GM12874 (cell line): ENCODE data around the gene PANX2.

Experiments
- TF ChIP-seq, protein P1 (sequence below): IDR thresholded peaks from 2 replicates; pipeline ENCODE4 v1.5.1; 2011; ENCODE audit warnings: low read depth, mild to moderate bottlenecking, control low read depth, low read length, moderate library complexity; ENCODE audit not compliant: insufficient read depth

The PANX2 gene

DNA sequence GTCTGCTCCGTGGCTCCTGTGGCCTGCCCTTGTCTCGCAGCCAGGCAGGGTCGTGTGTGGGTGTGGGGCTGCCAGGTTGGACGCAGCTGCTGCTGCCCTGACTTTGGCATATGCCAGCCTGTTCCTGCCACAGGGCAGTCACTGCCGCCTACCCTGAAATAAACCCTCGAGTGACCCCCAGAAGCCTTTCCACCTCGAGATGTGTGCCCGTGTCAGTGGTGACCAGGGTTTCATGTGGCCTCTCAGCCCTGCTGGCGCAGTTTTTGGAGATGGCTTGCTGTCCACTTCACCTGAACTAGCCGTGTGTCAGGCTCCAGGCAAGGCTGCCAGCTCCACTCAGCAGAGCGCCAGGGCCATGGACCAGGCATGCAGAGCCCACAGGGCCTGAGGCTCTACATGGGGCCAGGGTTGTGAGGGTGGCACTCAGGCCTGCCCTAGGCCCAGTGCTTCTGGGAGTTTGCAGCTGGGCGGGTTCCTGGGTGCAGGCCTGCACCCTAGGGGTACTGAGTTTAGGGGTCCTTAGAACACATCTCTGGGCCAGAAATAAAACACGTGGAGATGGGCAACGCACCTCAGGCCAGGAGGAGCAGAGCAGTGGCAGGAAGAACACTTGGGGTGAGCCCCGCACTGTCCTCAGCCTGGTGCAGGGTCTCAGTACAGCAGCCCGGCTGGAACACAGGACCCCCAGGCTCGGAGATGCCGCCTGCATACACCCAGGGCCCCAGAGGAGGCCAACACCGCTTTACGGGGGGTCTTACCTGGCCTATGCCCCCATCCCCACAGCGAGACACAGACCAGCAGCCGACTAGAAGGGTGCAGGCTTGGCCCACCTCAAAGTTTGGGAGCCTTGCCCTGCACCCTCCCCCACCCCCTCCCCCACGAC lies 8.8 kb upstream of the PANX2 start:
- TF ChIP-seq, protein P1, sequence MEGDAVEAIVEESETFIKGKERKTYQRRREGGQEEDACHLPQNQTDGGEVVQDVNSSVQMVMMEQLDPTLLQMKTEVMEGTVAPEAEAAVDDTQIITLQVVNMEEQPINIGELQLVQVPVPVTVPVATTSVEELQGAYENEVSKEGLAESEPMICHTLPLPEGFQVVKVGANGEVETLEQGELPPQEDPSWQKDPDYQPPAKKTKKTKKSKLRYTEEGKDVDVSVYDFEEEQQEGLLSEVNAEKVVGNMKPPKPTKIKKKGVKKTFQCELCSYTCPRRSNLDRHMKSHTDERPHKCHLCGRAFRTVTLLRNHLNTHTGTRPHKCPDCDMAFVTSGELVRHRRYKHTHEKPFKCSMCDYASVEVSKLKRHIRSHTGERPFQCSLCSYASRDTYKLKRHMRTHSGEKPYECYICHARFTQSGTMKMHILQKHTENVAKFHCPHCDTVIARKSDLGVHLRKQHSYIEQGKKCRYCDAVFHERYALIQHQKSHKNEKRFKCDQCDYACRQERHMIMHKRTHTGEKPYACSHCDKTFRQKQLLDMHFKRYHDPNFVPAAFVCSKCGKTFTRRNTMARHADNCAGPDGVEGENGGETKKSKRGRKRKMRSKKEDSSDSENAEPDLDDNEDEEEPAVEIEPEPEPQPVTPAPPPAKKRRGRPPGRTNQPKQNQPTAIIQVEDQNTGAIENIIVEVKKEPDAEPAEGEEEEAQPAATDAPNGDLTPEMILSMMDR: no peak

DNA sequence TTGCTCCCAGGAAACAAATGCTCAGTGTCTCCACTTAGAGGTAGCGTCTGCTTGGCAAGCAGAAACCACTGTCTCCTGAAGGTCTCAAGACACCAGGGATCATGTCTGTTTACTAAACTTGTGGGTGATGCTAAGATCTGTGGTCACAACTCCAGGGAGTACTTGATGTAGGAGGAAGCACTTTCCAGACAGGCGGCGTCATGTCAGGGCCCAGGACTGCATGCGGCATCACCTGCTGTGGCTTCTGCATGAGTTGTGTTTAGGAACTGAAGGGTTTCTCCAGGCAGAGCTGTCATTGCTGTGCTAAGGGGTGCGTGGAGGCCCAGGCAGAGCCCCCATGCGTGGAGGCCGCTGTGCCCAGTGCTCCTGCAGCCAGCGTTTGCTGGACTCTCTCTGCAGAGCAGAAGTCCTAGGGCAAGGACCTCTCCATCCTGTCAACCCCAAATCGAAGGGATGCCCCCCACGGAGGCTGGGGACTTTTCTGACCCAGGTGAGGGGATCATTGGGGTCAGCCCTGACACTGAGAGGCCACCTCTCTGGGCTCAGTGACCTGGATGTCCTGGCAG lies 8.1 kb upstream of the PANX2 start:
- TF ChIP-seq, protein P1: no peak

DNA sequence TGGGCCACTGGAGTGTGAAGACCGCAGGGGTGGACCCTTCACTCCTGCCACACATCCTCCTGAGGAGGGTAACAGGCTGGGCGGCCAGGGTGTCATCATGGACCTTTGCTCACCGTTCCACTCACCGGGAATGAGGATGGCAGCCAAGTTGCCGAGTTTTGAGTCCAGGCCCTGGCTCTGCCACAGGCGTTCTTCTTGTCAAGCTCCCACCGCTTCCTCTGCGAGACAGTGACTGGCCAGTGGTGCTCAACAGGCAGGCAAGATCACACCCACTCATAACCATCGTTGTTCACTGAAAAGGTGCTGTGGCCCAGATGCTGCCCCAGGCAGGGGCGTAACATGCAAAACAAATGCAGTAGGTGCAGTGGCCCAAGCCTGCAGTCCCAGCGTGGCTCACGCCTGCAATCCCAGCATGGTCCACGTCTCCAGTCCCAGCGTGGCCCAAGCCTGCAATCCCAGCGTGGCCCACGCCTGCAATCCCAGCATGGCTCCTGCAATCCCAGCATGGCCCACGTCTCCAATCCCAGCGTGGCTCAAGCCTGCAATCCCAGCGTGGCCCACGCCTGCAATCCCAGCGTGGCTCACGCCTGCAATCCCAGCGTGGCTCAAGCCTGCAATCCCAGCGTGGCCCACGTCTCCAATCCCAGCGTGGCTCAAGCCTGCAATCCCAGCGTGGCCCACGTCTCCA lies 5.0 kb upstream of the PANX2 start:
- TF ChIP-seq, protein P1: no peak

DNA sequence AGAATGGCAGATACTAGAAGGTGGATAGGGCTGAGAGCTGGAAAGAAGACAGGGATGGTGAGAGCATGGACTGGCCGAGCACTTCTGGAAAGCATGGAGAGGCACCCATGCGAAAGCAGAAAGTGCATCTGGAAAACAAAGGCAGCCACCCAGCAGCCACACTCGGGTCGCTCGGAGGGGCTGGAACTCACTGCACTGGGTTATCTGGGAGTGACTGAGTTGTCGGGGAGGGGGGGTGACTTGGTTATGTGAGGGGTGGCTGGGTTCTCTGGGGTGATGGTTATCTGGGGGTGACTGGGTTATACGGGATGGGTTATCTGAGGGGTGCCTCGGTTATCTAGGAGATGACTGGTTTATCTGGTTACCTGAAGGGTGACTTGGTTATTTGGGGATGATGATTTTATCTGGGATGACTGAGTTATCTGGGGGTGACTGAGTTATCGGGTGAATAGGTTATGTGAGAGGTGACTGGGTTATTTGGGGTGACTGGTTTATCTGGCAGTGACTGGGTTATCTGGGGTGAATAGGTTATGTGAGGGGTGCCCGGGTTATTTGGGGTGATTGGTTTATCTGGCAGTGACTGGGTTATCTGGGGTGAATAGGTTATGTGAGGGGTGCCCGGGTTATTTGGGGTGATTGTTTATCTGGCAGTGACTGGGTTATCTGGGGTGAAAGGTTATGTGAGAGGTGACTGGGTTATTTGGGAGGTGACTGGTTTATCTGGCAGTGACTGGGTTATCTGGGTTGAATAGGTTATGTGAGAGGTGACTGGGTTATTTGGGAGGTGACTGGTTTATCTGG lies 2.6 kb upstream of the PANX2 start:
- TF ChIP-seq, protein P1: no peak

DNA sequence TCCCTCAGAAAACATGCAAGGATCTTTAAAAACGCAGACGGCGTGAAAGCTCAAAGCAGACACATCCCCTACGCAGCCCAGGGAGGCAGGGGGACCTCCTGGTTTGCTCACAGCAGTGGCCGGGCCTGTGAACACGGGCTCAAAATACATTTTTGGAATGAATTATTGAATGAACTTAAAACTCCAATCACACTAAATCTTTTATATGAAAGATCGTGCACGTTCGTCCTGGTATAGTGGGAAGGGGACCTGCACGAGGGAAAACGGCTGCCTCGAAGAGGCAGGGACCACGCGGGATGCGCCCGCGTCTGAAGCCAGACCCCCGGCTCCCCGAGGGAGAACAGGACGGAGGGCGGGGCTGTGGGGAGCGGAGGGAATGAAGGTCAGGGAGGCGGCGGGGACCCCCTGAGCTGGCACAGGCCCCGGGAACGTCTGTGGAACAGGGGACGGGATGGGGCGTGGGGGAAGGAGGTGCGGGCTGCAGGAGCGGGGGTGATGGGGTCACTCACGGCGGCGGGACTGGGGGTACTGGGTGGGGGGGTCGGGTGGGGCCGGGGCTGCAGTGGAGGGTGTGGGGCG lies 1.3 kb upstream of the PANX2 start:
- TF ChIP-seq, protein P1: no peak

DNA sequence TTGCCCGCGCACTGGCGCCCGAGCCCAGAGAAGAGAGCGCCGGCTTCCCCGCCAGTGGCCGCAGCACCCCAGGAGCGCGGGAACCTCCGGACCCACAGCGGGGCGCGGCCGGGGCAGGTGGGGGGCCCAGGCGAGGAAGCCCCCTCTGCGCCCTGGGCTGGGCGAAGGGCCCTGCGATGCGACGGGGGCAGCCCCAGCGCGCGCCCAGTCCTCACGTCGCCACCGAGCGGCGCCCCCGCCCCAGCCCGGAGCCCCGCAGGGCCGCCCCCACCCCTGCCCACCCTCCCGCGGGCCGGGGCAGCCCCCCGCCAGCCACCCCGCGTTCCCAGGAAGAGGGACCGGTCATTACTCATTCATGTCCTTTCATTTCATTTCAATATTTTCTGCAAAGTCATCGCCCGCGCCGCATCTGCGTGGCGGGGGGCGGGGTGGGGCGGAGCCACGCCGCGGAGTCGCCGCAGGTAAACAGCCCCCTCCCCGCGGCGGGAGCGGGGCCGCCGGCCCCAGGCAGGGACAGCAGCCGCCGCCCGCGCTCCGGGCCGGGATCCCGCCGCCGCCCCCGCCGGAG lies 673 bp upstream of the PANX2 start:
- TF ChIP-seq, protein P1: 0 out of 2 replicates have a peak, but pooled peaks have one; percentile 1
